Astrocyte (in vitro differentiated cells and primary cell): ENCODE data around the gene HECTD2. TPM values are rescaled to one million over a fixed set of nuclear protein-coding genes. Genes with fewer than 3 reads are reported as not detected.
A peak's percentile ranks its signal among the peaks of the same experiment; 100 is the strongest.

Experiments
- DNase-seq: peaks from one replicate; pipeline ENCODE4 v3.0.0-alpha.2; 2010; ENCODE audit warnings: low read depth
- FAIRE-seq: peaks from 2 replicates; lab custom pipeline; 2011; peaks lifted over from hg19 to GRCh38; lab: Jason Lieb, UNC
- H2AFZ ChIP-seq: 2 replicates; pipeline ENCODE4 v1.6.0; 2012; ENCODE audit warnings: low read depth, low read length, inconsistent platforms
- H3K27ac ChIP-seq: 2 replicates; pipeline ENCODE4 v1.5.1; 2011; ENCODE audit warnings: low read depth, low read length, inconsistent platforms
- H3K27me3 ChIP-seq: 2 replicates; pipeline ENCODE4 v1.6.0; 2011; ENCODE audit warnings: low read length, inconsistent platforms; ENCODE audit not compliant: insufficient read depth
- H3K36me3 ChIP-seq: 2 replicates; pipeline ENCODE4 v1.5.1; 2011; ENCODE audit warnings: low read length, inconsistent platforms; ENCODE audit not compliant: insufficient read depth
- H3K4me1 ChIP-seq: 2 replicates; pipeline ENCODE4 v1.5.1; 2011; ENCODE audit warnings: low read length, inconsistent platforms; ENCODE audit not compliant: insufficient read depth
- H3K4me2 ChIP-seq: 2 replicates; pipeline ENCODE4 v1.6.0; 2012; ENCODE audit warnings: low read length, inconsistent platforms
- H3K4me3 ChIP-seq: 2 replicates; pipeline ENCODE4 v1.5.1; 2011; ENCODE audit warnings: low read depth, mild to moderate bottlenecking, low read length, inconsistent platforms; ENCODE audit not compliant: insufficient read depth
- H3K79me2 ChIP-seq: 2 replicates; pipeline ENCODE4 v1.6.0; 2012; ENCODE audit warnings: mild to moderate bottlenecking, low read length, inconsistent platforms; ENCODE audit not compliant: insufficient read depth
- H3K9ac ChIP-seq: 2 replicates; pipeline ENCODE4 v1.6.0; 2012; ENCODE audit warnings: mild to moderate bottlenecking, low read length, inconsistent platforms
- H3K9me3 ChIP-seq: 2 replicates; pipeline ENCODE4 v1.5.1; 2012; ENCODE audit warnings: low read depth, mild to moderate bottlenecking, low read length, inconsistent platforms; ENCODE audit not compliant: insufficient read depth
- H4K20me1 ChIP-seq: 2 replicates; pipeline ENCODE4 v1.6.0; 2012; ENCODE audit warnings: low read length, inconsistent platforms; ENCODE audit not compliant: insufficient read depth
- H3K27ac Mint-ChIP-seq: one replicate; pipeline ENCODE4 v1.8.0; 2021; ENCODE audit warnings: mild to moderate bottlenecking, mixed read lengths; ENCODE audit not compliant: unreplicated experiment
- H3K27me3 Mint-ChIP-seq: one replicate; pipeline ENCODE4 v1.8.0; 2021; ENCODE audit warnings: low read depth, mixed read lengths; ENCODE audit not compliant: unreplicated experiment
- H3K36me3 Mint-ChIP-seq: one replicate; pipeline ENCODE4 v1.8.0; 2021; ENCODE audit warnings: low read depth, mixed read lengths; ENCODE audit not compliant: unreplicated experiment
- H3K4me1 Mint-ChIP-seq: one replicate; pipeline ENCODE4 v1.8.0; 2021; ENCODE audit warnings: low read depth, mixed read lengths; ENCODE audit not compliant: unreplicated experiment
- H3K4me3 Mint-ChIP-seq: one replicate; pipeline ENCODE4 v1.8.0; 2021; ENCODE audit warnings: mild to moderate bottlenecking, moderate library complexity, mixed read lengths; ENCODE audit not compliant: unreplicated experiment
- H3K9me3 Mint-ChIP-seq: one replicate; pipeline ENCODE4 v1.8.0; 2021; ENCODE audit warnings: mild to moderate bottlenecking, mixed read lengths; ENCODE audit not compliant: unreplicated experiment
- EZH2 ChIP-seq: IDR thresholded peaks from 2 replicates; pipeline ENCODE4 v1.6.1; 2012; ENCODE audit warnings: mild to moderate bottlenecking, low read length, inconsistent platforms; ENCODE audit not compliant: insufficient read depth
- total RNA-seq: library from RNA; stranded (reverse); gene quantifications from 2 replicates; pipeline ENCODE4 v1.2.1, GENCODE V29; 2021
- TF ChIP-seq, protein P1 (sequence below): IDR thresholded peaks from 2 replicates; pipeline ENCODE4 v1.5.1; 2011; ENCODE audit warnings: low read depth, mild to moderate bottlenecking, inconsistent platforms, low read length, moderate library complexity; ENCODE audit not compliant: insufficient read depth

Gene HECTD2
- total RNA-seq, 1 donor from 2014 or later: 11.9 TPM

DNA sequence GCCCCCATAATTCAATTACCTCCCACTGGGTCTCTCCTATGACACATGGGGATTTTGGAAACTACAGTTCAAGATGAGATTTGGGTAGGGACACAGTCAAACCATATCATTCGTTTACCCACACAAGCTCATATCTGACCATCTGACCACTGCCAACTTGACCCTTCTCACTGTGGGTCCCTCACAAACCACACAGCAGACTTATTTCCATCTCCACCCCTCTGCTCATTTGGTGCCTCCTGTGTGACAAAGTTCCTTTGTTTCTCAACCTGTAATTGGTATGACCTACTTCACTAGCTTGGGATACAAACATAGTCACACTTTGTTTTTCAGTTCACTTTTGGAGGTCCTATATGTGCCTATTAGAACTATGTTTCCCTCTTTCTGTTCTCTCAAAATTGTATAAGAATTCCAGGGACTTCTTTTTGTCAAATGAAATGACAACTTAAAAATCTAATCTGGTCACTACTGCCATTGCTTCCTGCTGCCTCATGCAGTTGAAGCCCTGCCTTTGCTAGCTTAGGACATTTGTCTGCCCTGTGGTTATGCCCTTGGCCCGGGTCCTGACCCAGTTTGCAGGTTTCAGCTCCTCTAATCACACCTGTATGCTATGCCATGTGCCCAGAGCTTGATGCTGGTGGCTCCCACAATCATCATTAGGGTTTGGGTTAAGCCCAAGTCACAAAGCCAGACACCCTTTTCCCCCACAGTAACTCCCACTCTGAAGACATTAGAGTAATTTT is 152.9 kb downstream of the HECTD2 start:
- H3K27ac Mint-ChIP-seq: no peak overlapping the region
- no peaks in the 10 kb centered on the region for H3K36me3 ChIP-seq
- H3K4me2 ChIP-seq: no peak overlapping the region
- FAIRE-seq (no peak), DNase-seq (no peak)
- peaks cover 4% of the 10 kb centered on the region for H3K36me3 Mint-ChIP-seq
- H3K4me3 Mint-ChIP-seq: no peak overlapping the region
- no peak overlapping the region for H3K4me3 ChIP-seq
- no peak overlapping the region for H2AFZ ChIP-seq
- H3K4me1 ChIP-seq: peaks cover 7% of the 10 kb centered on the region
- no peak overlapping the region for H3K27ac ChIP-seq
- no peaks in the 10 kb centered on the region for H3K79me2 ChIP-seq
- no peaks in the 10 kb centered on the region for H3K27me3 ChIP-seq
- no peaks in the 10 kb centered on the region for H3K9me3 ChIP-seq
- no peaks in the 10 kb centered on the region for H3K27me3 Mint-ChIP-seq
- H3K9me3 Mint-ChIP-seq: peaks cover 14% of the 10 kb centered on the region
- no peak overlapping the region for H3K9ac ChIP-seq
- no peak for TF ChIP-seq EZH2
- TF ChIP-seq, protein P1, sequence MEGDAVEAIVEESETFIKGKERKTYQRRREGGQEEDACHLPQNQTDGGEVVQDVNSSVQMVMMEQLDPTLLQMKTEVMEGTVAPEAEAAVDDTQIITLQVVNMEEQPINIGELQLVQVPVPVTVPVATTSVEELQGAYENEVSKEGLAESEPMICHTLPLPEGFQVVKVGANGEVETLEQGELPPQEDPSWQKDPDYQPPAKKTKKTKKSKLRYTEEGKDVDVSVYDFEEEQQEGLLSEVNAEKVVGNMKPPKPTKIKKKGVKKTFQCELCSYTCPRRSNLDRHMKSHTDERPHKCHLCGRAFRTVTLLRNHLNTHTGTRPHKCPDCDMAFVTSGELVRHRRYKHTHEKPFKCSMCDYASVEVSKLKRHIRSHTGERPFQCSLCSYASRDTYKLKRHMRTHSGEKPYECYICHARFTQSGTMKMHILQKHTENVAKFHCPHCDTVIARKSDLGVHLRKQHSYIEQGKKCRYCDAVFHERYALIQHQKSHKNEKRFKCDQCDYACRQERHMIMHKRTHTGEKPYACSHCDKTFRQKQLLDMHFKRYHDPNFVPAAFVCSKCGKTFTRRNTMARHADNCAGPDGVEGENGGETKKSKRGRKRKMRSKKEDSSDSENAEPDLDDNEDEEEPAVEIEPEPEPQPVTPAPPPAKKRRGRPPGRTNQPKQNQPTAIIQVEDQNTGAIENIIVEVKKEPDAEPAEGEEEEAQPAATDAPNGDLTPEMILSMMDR: no peak
- H3K4me1 Mint-ChIP-seq: peaks cover 26% of the 10 kb centered on the region
- no peaks in the 10 kb centered on the region for H4K20me1 ChIP-seq

DNA sequence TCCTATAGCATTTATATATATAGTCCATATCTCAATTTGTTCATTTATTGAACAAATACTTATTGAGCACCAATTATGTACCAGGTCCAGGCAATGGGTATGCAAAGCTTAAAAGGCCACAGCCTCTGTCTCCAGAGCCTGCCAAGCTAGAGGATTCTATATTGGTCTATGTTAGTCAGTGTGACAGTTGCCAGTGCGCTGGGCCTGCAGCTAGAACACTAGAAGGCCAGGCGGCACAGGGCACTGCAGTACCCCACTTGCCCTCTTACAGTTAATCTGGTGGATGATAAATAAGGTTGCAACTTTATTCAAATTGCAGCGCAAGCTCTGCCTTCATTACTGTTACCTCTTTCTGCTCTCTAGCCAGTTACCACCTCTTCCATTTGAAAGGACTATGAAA is 153.9 kb downstream of the HECTD2 start:
- no peak for FAIRE-seq

More for the DNA sequence above, 153.9 kb downstream of the HECTD2 start:
- H3K27ac Mint-ChIP-seq: peak overlapping the region; percentile 51
- no peaks in the 10 kb centered on the region for H3K79me2 ChIP-seq
- H3K9ac ChIP-seq: no peak overlapping the region
- no peak overlapping the region for H2AFZ ChIP-seq
- TF ChIP-seq, protein P1: no peak
- no peak for TF ChIP-seq EZH2
- no peaks in the 10 kb centered on the region for H4K20me1 ChIP-seq
- H3K27me3 Mint-ChIP-seq: no peaks in the 10 kb centered on the region
- no peak for DNase-seq
- no peak overlapping the region for H3K4me2 ChIP-seq
- no peaks in the 10 kb centered on the region for H3K27me3 ChIP-seq
- H3K4me1 Mint-ChIP-seq: peaks cover 26% of the 10 kb centered on the region
- H3K36me3 Mint-ChIP-seq: peaks cover 1% of the 10 kb centered on the region
- H3K4me1 ChIP-seq: peaks cover 7% of the 10 kb centered on the region
- no peak overlapping the region for H3K4me3 ChIP-seq
- H3K9me3 Mint-ChIP-seq: peaks cover 12% of the 10 kb centered on the region
- no peak overlapping the region for H3K27ac ChIP-seq
- no peaks in the 10 kb centered on the region for H3K9me3 ChIP-seq
- no peaks in the 10 kb centered on the region for H3K36me3 ChIP-seq
- H3K4me3 Mint-ChIP-seq: no peak overlapping the region

Other genes with a start within 250 kb of the HECTD2 start
- 28.2 and 31.5 TPM in 2 replicates for gene PCGF5, start 189.7 kb upstream of the HECTD2 start, total RNA-seq
- 3.7 and 4.9 TPM in 2 replicates for gene PPP1R3C, start 222.7 kb downstream of the HECTD2 start, total RNA-seq